Hepatocyte (in vitro differentiated cells): Measurements from ENCODE around the gene RABGAP1L. TPM values are rescaled to one million over a fixed set of nuclear protein-coding genes. Genes with fewer than 3 reads are reported as not detected.

Experiments
- DNase-seq: peaks from one replicate; pipeline ENCODE4 v3.0.0-alpha.2; 2016; ENCODE audit warnings: low spot score
- H2AFZ ChIP-seq: fragments of 200-600 bp; sonication (generic); 2 replicates; pipeline ENCODE4 v1.6.0; 2016; ENCODE audit warnings: antibody characterized with exemption, mild to moderate bottlenecking
- H3K27ac ChIP-seq: fragments of 200-600 bp; sonication (generic); 2 replicates; pipeline ENCODE4 v1.5.1; 2016; ENCODE audit warnings: mild to moderate bottlenecking
- H3K27me3 ChIP-seq: fragments of 200-600 bp; sonication (generic); 2 replicates; pipeline ENCODE4 v1.6.1; 2016
- H3K36me3 ChIP-seq: fragments of 200-600 bp; sonication (generic); replicated peaks from 2 replicates; pipeline ENCODE4 v1.5.1; 2016; ENCODE audit warnings: low read depth; ENCODE audit not compliant: insufficient read depth
- H3K4me1 ChIP-seq: fragments of 200-600 bp; sonication (generic); 2 replicates; pipeline ENCODE4 v1.5.1; 2016; ENCODE audit warnings: mild to moderate bottlenecking, moderate library complexity; ENCODE audit not compliant: insufficient read depth
- H3K4me2 ChIP-seq: fragments of 200-600 bp; sonication (generic); 2 replicates; pipeline ENCODE4 v1.6.0; 2016
- H3K4me3 ChIP-seq: fragments of 200-600 bp; sonication (generic); 2 replicates; pipeline ENCODE4 v1.5.1; 2016; ENCODE audit warnings: mild to moderate bottlenecking
- H3K79me2 ChIP-seq: fragments of 200-600 bp; sonication (generic); 2 replicates; pipeline ENCODE4 v1.6.0; 2017; ENCODE audit warnings: mild to moderate bottlenecking
- H3K9me2 ChIP-seq: fragments of 200-600 bp; sonication (generic); replicated peaks from 2 replicates; pipeline ENCODE4 v1.6.0; 2017; ENCODE audit warnings: mild to moderate bottlenecking; ENCODE audit not compliant: insufficient read depth
- H3K9me3 ChIP-seq: fragments of 200-600 bp; sonication (generic); 2 replicates; pipeline ENCODE4 v1.5.1; 2016; ENCODE audit warnings: low read depth, mild to moderate bottlenecking
- H4K20me1 ChIP-seq: fragments of 200-600 bp; sonication (generic); 2 replicates; pipeline ENCODE4 v1.6.0; 2016; ENCODE audit warnings: mild to moderate bottlenecking; ENCODE audit not compliant: insufficient read depth, poor library complexity, severe bottlenecking
- CTCF ChIP-seq: fragments of 200-600 bp; sonication (generic); IDR thresholded peaks from 2 replicates; pipeline ENCODE4 v1.5.1; 2016; ENCODE audit warnings: antibody characterized with exemption, mild to moderate bottlenecking; ENCODE audit not compliant: poor library complexity
- EZH2 ChIP-seq: fragments of 200-600 bp; sonication (generic); IDR thresholded peaks from 2 replicates; pipeline ENCODE4 v1.6.1; 2016; ENCODE audit warnings: antibody characterized with exemption, mild to moderate bottlenecking, borderline replicate concordance
- EZH2phosphoT487 ChIP-seq: fragments of 200-600 bp; sonication (generic); IDR thresholded peaks from one replicate; pipeline ENCODE4 v1.6.1; 2018; ENCODE audit warnings: antibody characterized with exemption, mild to moderate bottlenecking, low read depth, moderate library complexity; ENCODE audit not compliant: unreplicated experiment, severe bottlenecking
- WGBS: methylation state at CpG from one replicate; pipeline ENCODE4 v1.1.6; 2016; ENCODE audit warnings: low lambda C conversion rate; ENCODE audit errors: missing lambda C conversion rate; 5-methylcytosine and 5-hydroxymethylcytosine counted together
- polyA plus RNA-seq: library from polyadenylated mRNA; unstranded; fragments of >200 nt; fragmentation: Nextera tagmentation; extraction: Ambion mirVana; gene quantifications from 2 replicates; pipeline ENCODE4 v1.2.1, GENCODE V29; 2016
- total RNA-seq: library from RNA; depleted of rRNA; stranded (reverse); fragments of >200 nt; gene quantifications from 2 replicates; pipeline ENCODE4 v1.2.3, GENCODE V29; 2014

RABGAP1L gene
- total and polyA plus RNA-seq, 2 experiments from 2014 or later = 15.0 to 41.8 TPM

- Histone ChIP-seq H3K79me2 (no peaks in the 10 kb centered on the region), H3K9me2 (no peaks in the 10 kb centered on the region), H3K4me2 (no peak overlapping the region), H3K27me3 (no peaks in the 10 kb centered on the region), H3K27ac (no peak overlapping the region), H2AFZ (no peak overlapping the region), H4K20me1 (no peaks in the 10 kb centered on the region), H3K4me1 (no peaks in the 10 kb centered on the region), H3K4me3 (no peak overlapping the region), H3K36me3 (no peaks in the 10 kb centered on the region), H3K9me3 (no peaks in the 10 kb centered on the region)
- no peak for TF ChIP-seq EZH2
- TF ChIP-seq CTCF = no peak
- TF ChIP-seq EZH2phosphoT487 = no peak
- WGBS = 96% methylated on average over 4 of the region's 4 CpGs
- no peak for DNase-seq
Measured at GRCh38 chr1:174401075-174401474, 241.8 kb downstream of the RABGAP1L start.

GRCh38 chr1:174405219-174405618 lies 245.9 kb downstream of the RABGAP1L start:
- no peak for DNase-seq
- Histone ChIP-seq H3K36me3 (no peaks in the 10 kb centered on the region), H4K20me1 (no peaks in the 10 kb centered on the region), H3K79me2 (no peaks in the 10 kb centered on the region), H3K27me3 (no peaks in the 10 kb centered on the region), H3K9me3 (no peaks in the 10 kb centered on the region), H3K4me3 (no peak overlapping the region), H3K4me1 (no peaks in the 10 kb centered on the region), H2AFZ (no peak overlapping the region), H3K4me2 (no peak overlapping the region), H3K27ac (no peak overlapping the region), H3K9me2 (no peaks in the 10 kb centered on the region)
- 58% methylated on average over 1 of the region's 1 CpG for WGBS
- no peak for TF ChIP-seq EZH2phosphoT487
- no peak for TF ChIP-seq CTCF

- 90% methylated on average over 4 of the region's 4 CpGs for WGBS
- H3K27me3 ChIP-seq = no peaks in the 10 kb centered on the region
Measured at GRCh38 chr1:174406421-174406820, 247.1 kb downstream of the RABGAP1L start.

More at GRCh38 chr1:174406421-174406820, 247.1 kb downstream of the RABGAP1L start:
- Histone ChIP-seq H3K9me2 (no peaks in the 10 kb centered on the region), H3K27ac (no peak overlapping the region), H3K4me1 (no peaks in the 10 kb centered on the region), H4K20me1 (no peaks in the 10 kb centered on the region), H3K79me2 (no peaks in the 10 kb centered on the region), H3K9me3 (no peaks in the 10 kb centered on the region), H3K36me3 (no peaks in the 10 kb centered on the region), H3K4me2 (no peak overlapping the region), H3K4me3 (no peak overlapping the region), H2AFZ (no peak overlapping the region)
- DNase-seq = no peak
- TF ChIP-seq EZH2 (no peak), EZH2phosphoT487 (no peak), CTCF (no peak)
